Eye (tissue), 1 donor: Measurements from ENCODE around the gene SF3A2.
A peak's percentile ranks its signal among the peaks of the same experiment; 100 is the strongest.
"Not testable (repeated sequence)": the region's sequence is repeated elsewhere in the genome, so short reads cannot be mapped to it uniquely, and the experiment has no call there.

Experiments used
- DNase-seq: peaks from one replicate; pipeline ENCODE4 v3.0.0-alpha.2; 2015

The SF3A2 gene

GRCh38 chr19:2277138-2277537 lies 40.5 kb downstream of the SF3A2 start:
- DNase-seq = no peak

- DNase-seq = no peak
Measured at GRCh38 chr19:2278459-2279158, 42.0 kb downstream of the SF3A2 start.

- DNase-seq = no peak
Measured at GRCh38 chr19:2280633-2281264, 44.1 kb downstream of the SF3A2 start.

DNA sequence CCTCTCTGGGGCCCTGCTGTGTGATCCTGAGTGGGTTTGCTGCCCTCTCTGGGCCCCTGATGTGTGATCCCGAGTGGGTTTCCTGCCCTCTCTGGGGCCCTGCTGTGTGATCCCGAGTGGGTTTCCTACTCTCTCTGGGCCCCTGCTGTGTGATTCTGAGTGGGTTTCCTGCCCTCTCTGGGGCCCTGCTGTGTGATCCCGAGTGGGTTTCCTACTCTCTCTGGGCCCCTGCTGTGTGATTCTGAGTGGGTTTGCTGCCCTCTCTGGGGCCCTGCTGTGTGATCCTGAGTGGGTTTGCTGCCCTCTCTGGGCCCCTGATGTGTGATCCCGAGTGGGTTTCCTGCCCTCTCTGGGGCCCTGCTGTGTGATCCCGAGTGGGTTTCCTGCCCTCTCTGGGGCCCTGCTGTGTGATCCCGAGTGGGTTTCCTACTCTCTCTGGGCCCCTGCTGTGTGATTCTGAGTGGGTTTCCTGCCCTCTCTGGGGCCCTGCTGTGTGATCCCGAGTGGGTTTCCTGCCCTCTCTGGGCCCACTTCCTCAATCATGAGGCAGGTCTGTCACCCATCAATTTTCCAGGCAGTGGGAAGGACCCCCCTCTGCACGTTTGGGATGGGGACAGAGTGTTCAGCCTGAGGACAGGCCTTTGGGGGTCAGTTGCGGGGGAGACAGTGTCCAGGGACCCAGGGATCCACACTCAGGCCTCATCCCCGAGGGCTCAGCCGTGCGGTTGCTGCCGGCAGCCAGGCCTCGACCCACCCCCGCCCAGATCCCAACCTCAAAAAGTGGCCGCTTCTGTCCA lies 44.8 kb downstream of the SF3A2 start:
- DNase-seq = not testable (repeated sequence)

DNA sequence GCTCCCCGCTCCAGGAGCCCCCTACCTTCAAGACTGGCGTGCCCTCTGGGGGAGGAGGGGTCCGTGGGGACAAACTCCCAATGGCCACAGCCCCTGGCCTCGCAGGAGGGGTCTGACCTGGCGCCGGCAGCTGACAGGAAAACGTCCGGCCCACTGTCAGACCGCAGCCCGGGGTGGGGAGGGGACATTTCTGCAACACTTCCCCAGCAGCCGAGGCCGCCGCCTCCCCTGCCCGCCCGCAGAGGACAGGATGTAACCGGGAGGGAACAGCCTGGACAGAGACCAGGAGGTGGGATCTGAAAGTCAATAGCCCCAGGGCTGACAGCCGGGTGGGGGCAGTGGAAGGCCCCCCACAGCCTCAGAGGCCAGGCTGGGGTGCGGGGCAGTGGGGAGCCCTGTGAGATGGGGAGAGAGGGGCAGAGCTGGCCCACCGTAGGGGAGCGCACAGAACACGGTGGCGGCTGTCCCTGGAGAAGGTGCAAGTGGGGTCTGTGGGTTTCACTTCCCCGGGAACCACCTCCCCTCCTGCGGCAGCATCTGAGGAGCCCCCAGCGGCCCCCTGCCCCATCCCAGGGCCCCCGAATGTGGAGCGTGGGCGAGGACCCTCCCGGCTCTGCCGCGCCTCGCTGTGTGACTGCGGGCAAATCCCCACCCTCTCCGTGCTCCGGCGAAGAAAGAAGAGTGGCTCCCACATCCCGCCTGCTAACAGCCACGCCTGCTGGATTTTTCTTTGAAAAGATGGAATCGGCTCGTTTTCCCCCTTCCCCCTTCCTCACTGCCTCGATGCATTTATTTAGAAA lies 45.6 kb downstream of the SF3A2 start, which contains the start of gene PEAK3:
Gene PEAK3 (minus strand): TSS at position 114 of the 800 bp plus-strand sequence. CDS start 1,244 bp downstream, outside the sequence.
- DNase-seq = peak; percentile 47

DNA sequence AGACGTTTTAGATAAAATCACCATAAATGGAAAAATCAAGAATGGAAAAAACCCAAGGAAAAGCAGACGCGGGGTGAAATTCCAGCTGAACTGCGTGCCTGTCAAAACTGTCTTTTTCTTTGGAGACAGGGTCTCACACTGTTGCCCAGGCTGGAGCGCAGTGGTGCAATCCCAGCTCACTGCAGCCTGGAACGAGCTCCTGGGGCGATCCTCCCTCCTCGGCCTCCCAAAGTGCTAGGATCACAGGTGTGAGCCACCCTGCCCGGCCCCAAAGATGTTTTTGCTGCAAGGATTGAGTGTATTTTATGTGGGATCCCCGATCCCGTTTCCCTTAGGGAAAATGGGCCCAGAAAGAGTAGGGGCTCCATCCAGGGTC lies 46.2 kb downstream of the SF3A2 start:
- DNase-seq = no peak

DNA sequence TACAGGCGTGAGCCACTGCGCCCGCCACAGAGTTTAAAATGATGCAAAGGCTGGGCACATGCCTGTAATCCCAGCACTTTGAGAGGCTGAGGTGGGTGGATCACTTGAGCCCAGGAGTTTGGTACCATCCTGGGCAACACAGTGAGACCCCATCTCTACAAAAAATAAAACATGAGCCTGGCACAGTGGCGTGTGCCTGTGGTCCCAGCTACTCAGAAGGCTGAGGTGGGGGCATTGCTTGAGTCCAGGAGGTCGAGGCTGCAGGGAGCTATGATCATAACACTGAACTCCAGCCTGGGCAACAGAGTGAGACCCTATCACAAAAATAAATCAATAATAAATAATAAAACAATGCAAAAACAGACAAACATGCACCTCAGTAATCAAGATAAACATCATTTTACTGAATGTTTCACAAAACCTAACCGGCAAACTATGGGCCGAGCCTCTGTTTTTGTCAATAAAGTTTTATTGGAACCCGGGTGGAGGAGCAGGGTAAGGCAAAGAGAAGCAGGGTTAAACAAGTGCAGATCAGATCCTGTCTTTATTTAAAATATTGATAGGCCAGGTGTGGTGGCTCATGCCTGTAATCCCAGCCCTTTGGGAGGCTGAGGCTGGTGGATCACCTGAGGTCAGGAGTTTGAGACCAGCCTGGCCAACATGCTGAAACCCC lies 47.3 kb downstream of the SF3A2 start:
- DNase-seq = no peak

DNA sequence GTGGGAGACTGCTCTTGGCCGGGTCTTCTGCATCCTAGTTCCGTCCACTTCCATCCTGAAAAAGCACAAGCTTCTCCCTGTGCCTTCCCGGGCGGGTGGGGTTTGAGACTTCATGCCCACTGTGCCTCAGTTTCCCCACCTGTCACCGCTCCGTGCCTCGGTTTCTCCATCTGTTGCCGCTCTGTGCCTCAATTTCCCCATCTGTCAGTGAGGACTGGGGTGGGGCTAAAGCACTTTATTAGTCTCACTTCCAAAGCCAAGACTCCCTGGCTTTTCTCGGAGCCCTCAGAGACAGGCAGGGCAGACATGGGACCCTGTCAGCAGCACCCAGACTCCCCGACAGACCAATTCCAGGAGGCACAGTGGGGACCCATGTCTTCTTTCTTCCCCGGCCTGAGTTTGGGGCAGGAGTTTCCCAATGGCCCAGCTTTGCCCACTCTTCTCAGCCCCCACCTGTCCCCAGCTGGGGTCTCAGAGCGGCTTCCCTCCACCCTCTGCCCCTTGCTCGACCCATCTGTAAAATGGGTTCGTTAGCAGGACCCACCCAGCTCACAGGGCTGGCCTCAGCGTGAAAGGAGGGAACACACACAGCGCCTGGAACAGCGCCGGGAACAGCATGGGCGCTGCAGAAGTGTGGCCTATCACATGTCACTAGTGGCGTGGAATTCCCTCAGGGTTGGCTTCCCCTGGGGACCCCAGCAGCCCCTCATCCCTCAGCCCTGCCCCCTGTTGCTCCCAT lies 49.9 kb downstream of the SF3A2 start:
- no peak for DNase-seq

DNA sequence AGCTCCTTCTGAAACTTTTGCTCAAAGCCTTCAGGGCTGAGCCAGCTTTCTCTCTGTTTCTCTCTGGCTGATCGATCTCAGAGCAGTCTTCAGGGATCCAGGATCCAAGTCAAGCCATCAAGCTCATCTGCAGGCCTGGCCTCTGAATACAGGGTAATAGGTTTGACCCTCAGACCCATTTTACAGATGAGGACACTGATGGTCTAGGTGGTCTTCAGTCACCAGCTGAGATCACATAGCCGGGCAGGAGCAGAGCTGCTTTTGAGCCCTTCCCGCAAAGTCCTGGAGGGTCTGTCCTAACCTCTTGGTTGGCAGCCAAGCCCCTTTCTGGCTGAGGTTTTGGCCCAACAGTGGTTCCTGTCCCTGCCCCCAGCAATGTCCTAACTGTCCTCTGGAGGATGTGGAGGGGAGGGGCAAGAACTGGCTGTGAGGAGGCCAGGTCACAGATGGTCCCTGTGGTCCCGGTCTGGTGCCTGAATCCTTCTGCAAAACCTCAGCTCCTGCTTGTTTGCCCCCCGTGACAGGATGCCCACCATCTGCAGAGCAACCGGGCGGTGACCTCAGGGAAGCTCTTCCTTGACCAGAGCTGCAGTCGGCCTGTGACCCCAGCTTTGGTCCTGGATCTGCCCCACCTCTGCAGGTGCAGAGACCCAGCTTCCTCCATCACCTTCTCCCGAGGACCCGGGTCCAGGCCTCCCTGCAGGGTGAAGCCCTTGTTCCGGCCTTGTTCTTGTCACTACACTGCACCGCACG lies 51.1 kb downstream of the SF3A2 start:
- no peak for DNase-seq

- DNase-seq = no peak
Measured at GRCh38 chr19:2288338-2288817, 51.8 kb downstream of the SF3A2 start.

- no peak for DNase-seq
Measured at GRCh38 chr19:2288818-2289713, 52.4 kb downstream of the SF3A2 start.

DNA sequence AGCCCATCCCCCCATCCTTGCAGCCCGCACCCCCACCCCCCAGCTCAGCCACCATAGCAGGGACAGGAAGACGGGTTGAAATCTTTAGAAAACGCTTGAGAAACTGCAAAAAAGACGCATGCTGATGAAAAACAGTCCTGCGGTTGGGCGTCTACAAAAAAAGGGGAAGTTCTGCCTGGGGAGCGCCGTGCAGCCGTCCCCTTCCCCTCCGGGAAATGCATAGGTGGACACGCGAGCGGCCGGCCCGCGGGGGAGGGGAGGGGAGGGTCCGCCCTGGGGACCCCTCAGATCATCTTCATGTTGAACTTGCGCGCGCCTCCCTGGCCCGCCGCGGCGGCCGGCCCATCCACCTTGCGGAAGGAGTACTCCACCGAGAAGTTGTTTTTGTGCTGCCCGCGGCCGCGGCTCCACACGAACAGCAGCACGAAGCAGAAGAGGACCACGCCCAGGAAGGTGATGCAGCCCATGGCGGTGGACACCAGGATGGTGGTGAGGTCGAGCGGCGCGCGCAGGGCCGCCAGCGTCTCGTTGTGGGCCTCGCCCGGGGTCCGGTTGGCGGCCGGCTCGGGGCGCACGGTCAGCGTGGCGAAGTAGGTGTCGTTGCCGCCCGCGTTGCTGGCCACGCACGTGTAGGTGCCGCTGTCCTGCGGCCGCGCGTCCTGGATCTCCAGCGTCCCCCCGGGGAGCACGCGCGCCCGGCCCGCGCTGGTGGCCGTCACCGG lies 53.3 kb downstream of the SF3A2 start:
- no peak for DNase-seq

GRCh38 chr19:2290441-2291184 lies 54.0 kb downstream of the SF3A2 start:
- peak; percentile 43 for DNase-seq

DNA sequence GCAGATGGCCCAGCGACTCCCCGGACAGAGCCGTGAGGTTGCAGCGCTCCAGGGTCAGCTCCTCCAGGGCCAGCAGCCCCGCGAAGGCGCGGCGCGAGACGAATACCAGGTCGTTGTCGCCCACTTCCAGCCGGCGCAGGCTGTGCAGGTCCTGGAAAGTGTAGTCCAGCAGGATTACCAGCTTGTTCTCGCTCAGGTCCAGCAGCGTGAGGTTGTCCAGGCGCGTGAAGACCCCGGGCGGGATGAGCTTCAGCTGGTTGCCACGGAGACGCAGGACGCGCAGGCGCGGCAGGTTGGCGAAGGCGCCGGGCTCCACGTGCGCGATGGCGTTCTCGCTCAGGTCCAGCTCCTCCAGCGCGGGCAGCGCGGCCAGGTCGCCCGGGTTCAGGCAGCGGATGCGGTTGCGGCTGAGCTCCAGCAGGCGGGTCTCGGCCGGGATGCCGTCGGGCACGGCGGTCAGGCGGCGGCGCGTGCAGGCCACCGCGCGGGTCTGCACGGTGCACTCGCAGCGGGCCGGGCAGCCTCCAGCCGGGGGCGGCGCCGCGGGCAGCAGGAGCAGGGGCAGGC lies 54.6 kb downstream of the SF3A2 start:
- DNase-seq = peak; percentile 87

- DNase-seq = peak; percentile 76
Measured at GRCh38 chr19:2294687-2295335, 58.2 kb downstream of the SF3A2 start.

DNA sequence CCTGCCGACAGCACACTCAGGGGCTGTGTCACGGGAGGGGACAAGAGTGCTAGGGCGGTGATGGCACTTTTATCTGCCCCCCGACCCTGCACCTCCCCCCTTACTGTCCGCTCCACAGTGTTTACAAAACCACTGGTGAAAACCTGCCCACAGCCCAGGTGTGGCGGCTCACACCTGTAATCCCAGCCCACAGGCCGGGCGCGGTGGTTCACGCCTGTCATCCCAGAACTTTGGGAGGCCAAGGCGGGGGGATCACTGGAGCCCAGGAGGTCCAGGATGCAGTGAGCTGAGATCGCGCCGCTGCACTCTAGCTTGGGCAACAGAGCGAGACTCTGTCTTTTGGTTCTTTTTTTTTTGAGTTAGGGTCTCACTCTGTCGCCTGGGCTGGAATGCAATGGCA lies 59.5 kb downstream of the SF3A2 start:
- DNase-seq = no peak
